Smooth muscle cell (in vitro differentiated cells): ENCODE measurements around the gene CTDNEP1. TPM values are rescaled to one million over a fixed set of nuclear protein-coding genes. Genes with fewer than 3 reads are reported as not detected.

Source experiments
- DNase-seq: peaks from one replicate; lab custom pipeline; 2025; ENCODE audit not compliant: unreplicated experiment; lab: John Stamatoyannopoulos, UW
- H2AFZ ChIP-seq: fragments of 200-600 bp; sonication (generic); 2 replicates; pipeline ENCODE4 v1.6.0; 2016; ENCODE audit warnings: antibody characterized with exemption, low read depth, mild to moderate bottlenecking
- H3F3A ChIP-seq: fragments of 200-600 bp; sonication (generic); 2 replicates; pipeline ENCODE4 v1.6.0; 2017; ENCODE audit warnings: antibody characterized with exemption, low read depth
- H3K27ac ChIP-seq: fragments of 200-600 bp; sonication (generic); 2 replicates; pipeline ENCODE4 v1.5.1; 2016; ENCODE audit warnings: low read depth, mild to moderate bottlenecking
- H3K27me3 ChIP-seq: fragments of 200-600 bp; sonication (generic); 2 replicates; pipeline ENCODE4 v1.6.1; 2016; ENCODE audit warnings: low read depth, mild to moderate bottlenecking
- H3K36me3 ChIP-seq: fragments of 200-600 bp; sonication (generic); 2 replicates; pipeline ENCODE4 v1.5.1; 2016; ENCODE audit warnings: low read depth
- H3K4me1 ChIP-seq: fragments of 200-600 bp; sonication (generic); 2 replicates; pipeline ENCODE4 v1.5.1; 2016; ENCODE audit warnings: low read depth
- H3K4me2 ChIP-seq: fragments of 200-600 bp; sonication (generic); 2 replicates; pipeline ENCODE4 v1.6.0; 2016; ENCODE audit warnings: mild to moderate bottlenecking
- H3K4me3 ChIP-seq: fragments of 200-600 bp; sonication (generic); 2 replicates; pipeline ENCODE4 v1.5.1; 2016; ENCODE audit warnings: mild to moderate bottlenecking
- H3K79me2 ChIP-seq: fragments of 200-600 bp; sonication (generic); 2 replicates; pipeline ENCODE4 v1.6.0; 2016; ENCODE audit warnings: low read depth, mild to moderate bottlenecking
- H3K9ac ChIP-seq: fragments of 200-600 bp; sonication (generic); 2 replicates; pipeline ENCODE4 v1.6.0; 2016; ENCODE audit warnings: low read depth
- H3K9me3 ChIP-seq: fragments of 200-600 bp; sonication (generic); replicated peaks from 2 replicates; pipeline ENCODE4 v1.5.1; 2016; ENCODE audit warnings: low read depth
- H4K20me1 ChIP-seq: fragments of 200-600 bp; sonication (generic); 2 replicates; pipeline ENCODE4 v1.6.0; 2016; ENCODE audit warnings: low read depth
- WGBS: methylation state at CpG from one replicate; pipeline ENCODE4 v1.1.7; 2016; ENCODE audit warnings: low lambda C conversion rate; 5-methylcytosine and 5-hydroxymethylcytosine counted together
- polyA plus RNA-seq: library from polyadenylated mRNA; unstranded; fragments of >200 nt; fragmentation: Nextera tagmentation; extraction: Ambion mirVana; gene quantifications from 2 replicates; pipeline ENCODE4 v1.2.1, GENCODE V29; 2016
- total RNA-seq: library from RNA; depleted of rRNA; stranded (reverse); fragments of >200 nt; gene quantifications from 2 replicates; pipeline ENCODE4 v1.2.3, GENCODE V29; 2014
- TF ChIP-seq, protein P1 (sequence below): fragments of 200-600 bp; sonication (generic); IDR thresholded peaks from 2 replicates; pipeline ENCODE4 v1.5.1; 2017; ENCODE audit warnings: borderline replicate concordance, mild to moderate bottlenecking, antibody characterized with exemption; ENCODE audit not compliant: insufficient read depth, poor library complexity, severe bottlenecking

The CTDNEP1 gene
- total and polyA plus RNA-seq, 2 experiments from 2014 or later, result 57.5 to 88.4 TPM

DNA sequence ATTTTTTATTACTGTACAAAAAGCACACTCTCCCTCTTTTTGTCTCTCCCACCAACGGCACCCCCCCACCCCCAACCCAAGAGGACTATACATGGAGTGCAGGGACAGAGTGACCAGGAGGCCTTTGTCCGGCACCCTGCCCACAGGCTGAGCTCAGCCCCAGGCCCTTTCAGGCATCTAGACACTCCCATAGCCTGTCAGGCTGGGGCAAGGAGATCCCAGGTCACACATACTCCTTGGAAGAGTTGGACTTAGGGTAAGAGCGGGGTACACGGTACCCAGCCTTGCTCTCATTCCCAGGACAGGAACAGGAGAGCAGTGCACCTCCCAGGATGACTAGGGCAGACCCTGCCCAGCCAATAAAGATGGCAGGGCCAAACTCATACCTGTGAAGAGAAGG lies 8.6 kb upstream of the CTDNEP1 start:
- Histone ChIP-seq H3F3A (peaks cover 15% of the 10 kb centered on the region), H3K27me3 (peaks cover 31% of the 10 kb centered on the region), H3K9ac (no peak overlapping the region), H3K36me3 (no peaks in the 10 kb centered on the region), H3K4me1 (peaks cover 5% of the 10 kb centered on the region), H4K20me1 (no peaks in the 10 kb centered on the region), H3K27ac (no peak overlapping the region), H2AFZ (no peak overlapping the region), H3K9me3 (no peaks in the 10 kb centered on the region), H3K4me3 (peak overlapping the region; percentile 59), H3K4me2 (peak overlapping the region; percentile 87), H3K79me2 (no peaks in the 10 kb centered on the region)
- WGBS, result 93% methylated on average over 4 of the region's 4 CpGs
- TF ChIP-seq, protein P1, sequence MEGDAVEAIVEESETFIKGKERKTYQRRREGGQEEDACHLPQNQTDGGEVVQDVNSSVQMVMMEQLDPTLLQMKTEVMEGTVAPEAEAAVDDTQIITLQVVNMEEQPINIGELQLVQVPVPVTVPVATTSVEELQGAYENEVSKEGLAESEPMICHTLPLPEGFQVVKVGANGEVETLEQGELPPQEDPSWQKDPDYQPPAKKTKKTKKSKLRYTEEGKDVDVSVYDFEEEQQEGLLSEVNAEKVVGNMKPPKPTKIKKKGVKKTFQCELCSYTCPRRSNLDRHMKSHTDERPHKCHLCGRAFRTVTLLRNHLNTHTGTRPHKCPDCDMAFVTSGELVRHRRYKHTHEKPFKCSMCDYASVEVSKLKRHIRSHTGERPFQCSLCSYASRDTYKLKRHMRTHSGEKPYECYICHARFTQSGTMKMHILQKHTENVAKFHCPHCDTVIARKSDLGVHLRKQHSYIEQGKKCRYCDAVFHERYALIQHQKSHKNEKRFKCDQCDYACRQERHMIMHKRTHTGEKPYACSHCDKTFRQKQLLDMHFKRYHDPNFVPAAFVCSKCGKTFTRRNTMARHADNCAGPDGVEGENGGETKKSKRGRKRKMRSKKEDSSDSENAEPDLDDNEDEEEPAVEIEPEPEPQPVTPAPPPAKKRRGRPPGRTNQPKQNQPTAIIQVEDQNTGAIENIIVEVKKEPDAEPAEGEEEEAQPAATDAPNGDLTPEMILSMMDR, result no peak
- DNase-seq, result no peak

DNA sequence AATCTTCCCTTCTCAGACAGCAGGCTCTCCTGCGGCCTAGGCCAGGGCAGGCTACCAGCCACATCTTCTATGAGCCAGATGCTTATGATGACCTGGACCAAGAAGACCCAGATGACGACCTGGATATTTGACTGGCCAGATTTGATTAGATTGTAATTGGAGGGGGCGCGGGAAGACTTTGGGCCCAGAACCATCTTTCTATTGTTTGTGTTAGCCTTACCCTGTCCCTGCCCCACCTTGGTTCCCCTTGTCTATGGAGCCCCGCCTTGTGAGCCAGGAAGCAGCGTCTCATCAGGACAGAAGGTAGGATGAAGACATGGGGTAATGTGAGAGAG lies 8.0 kb upstream of the CTDNEP1 start:
- Histone ChIP-seq H3F3A (peaks cover 15% of the 10 kb centered on the region), H3K36me3 (no peaks in the 10 kb centered on the region), H4K20me1 (no peaks in the 10 kb centered on the region), H3K4me3 (peak overlapping the region; percentile 59), H3K27me3 (peaks cover 31% of the 10 kb centered on the region), H3K4me2 (no peak overlapping the region), H2AFZ (no peak overlapping the region), H3K9ac (no peak overlapping the region), H3K79me2 (no peaks in the 10 kb centered on the region), H3K9me3 (no peaks in the 10 kb centered on the region), H3K27ac (no peak overlapping the region), H3K4me1 (peaks cover 5% of the 10 kb centered on the region)
- TF ChIP-seq, protein P1, result no peak
- WGBS, result 97% methylated on average over 6 of the region's 6 CpGs
- no peak for DNase-seq

DNA sequence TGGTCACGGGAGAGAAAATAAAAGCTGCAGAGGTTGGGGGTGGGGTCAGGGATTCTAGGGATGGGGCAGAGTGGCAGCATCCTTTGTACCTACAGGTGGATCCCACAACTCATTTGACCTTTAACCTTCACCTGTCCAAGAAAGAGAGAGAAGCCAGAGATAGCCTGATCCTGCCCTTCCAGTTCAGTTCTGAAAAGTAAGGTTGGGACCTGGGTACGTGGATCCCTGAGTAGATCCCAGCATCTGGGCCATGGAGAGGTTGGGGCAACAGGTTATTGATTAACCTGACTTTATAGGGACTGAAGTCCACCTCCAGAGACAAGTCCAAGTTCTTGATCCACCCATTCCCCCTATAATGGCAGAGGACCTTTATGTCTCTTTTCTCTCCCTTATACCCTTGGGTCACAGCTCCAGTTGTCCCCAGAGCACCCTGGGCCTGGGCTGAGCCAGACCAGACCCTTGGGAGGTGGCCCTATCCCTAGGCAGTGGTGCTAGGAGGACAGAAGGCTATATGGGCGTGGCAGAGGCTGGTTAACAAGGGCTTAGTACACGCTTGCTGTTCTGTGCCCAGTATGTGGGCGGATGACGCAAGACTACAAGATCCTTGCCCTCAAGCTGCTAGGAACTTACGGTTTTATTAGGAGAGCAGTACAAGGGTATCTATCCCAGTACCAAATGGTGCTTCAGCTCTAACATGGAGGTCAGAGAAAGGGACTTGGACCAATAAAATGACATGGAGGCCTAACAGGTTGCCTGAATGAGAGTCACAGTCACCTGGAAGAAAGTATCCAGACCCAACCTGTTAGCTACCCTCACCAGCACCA lies 7.4 kb upstream of the CTDNEP1 start:
- Histone ChIP-seq H3K9me3 (no peaks in the 10 kb centered on the region), H3K27ac (no peak overlapping the region), H3K9ac (no peak overlapping the region), H3K36me3 (no peaks in the 10 kb centered on the region), H3K4me3 (peak overlapping the region; percentile 59), H3F3A (peaks cover 12% of the 10 kb centered on the region), H3K79me2 (no peaks in the 10 kb centered on the region), H3K4me1 (peaks cover 5% of the 10 kb centered on the region), H4K20me1 (no peaks in the 10 kb centered on the region), H3K27me3 (peaks cover 31% of the 10 kb centered on the region), H3K4me2 (no peak overlapping the region), H2AFZ (no peak overlapping the region)
- TF ChIP-seq, protein P1, result no peak
- 70% methylated on average over 7 of the region's 7 CpGs for WGBS
- DNase-seq, result no peak
